H54 (cell line): ENCODE data around the gene DPP3.
"Not testable (repeated sequence)": the region's sequence is repeated elsewhere in the genome, so short reads cannot be mapped to it uniquely, and the experiment has no call there.

ENCODE experiments used
- DNase-seq: peaks from one replicate; pipeline ENCODE4 v3.0.0; 2011; ENCODE audit warnings: low spot score, mixed read lengths; ENCODE audit not compliant: insufficient read length
- FAIRE-seq: peaks from 3 replicates; lab custom pipeline; 2011; peaks lifted over from hg19 to GRCh38; lab: Jason Lieb, UNC
- POLR2A ChIP-seq: IDR thresholded peaks from 2 replicates; pipeline ENCODE4 v1.6.1; 2011; ENCODE audit warnings: low read depth, mild to moderate bottlenecking, low read length

DPP3 gene

DNA sequence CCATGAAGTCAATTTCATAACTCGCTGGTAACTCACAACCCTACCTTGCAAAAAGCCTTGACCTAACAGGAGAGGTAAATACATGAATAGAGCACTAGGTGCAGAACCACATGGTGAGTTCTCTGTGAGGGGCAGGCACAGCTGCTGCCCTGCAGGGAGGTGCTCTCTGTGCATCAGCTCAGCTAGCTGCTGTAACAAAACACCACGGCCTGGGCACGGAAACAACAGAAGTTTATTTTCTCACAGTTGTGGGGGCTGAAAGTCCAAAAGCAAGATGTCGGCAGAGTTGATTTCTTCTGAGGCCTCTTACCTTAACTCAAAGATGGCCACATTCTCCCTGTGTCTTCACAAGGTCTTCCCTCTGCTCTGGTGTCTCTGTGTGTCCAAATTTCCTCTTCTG, 28.6 kb upstream of the DPP3 start:
- DNase-seq: no peak
- no peak for FAIRE-seq
- no peak for TF ChIP-seq POLR2A

DNA sequence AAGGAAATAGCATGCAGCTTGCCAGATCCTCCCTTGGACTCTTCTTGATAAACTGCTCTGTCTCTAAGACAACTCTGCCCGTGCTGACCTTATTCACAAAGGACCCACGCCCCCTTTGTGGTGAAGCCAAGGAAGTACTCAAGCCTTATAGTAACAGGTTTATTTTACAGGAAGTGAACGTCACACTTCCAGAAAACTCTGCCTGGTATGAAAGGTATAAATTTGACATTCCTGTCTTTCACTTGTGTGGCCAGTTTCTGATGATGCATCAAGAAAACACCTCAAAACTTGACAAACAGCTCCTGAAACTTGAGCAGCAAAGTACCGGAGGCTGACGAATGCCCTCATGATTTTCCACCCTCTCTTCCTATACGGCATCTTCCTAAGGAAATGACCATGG, 26.0 kb upstream of the DPP3 start:
- FAIRE-seq (no peak), DNase-seq (no peak)

DNA sequence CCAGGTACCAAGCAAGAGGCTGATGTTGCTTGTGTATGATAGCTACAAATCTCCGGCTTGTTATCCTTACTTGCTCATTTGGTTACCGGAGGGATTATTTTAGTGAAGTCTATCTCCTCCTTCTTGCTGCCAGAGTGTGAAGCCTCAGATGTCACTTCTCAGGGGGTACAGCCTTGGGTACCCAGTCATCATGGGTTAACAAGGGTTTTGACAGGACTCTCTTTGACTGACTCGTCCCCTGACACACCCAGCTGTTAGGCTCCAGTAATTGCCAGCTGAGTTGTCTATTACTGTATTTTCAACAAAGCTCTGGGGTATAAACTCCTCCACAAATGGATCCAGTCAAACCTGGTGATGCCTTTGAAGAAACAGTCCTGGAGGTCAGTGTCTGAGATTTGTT, 25.4 kb upstream of the DPP3 start:
- no peak for DNase-seq
- no peak for FAIRE-seq
- TF ChIP-seq POLR2A: no peak

More for the DNA sequence above, 26.0 kb upstream of the DPP3 start:
- TF ChIP-seq POLR2A: no peak

DNA sequence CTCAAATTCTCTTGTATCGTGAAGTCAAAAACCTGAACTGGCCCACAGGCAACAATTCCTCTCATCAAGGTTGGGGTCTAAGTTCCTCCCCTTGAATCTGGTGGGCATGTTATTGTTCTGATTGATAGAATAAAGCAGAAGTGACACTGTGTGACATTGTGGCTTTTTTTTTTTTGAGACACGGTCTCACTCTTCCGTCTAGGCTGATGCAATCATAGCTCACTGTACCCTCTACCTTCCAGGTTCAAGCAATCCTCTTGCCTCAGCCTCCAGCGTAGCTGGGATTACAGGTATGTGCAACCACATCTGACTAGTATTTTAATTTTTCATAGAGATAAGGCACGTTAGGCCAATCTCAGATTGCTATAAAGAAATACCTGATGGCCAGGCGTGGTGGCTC, 22.4 kb upstream of the DPP3 start:
- no peak for DNase-seq
- TF ChIP-seq POLR2A: no peak
- no peak for FAIRE-seq

DNA sequence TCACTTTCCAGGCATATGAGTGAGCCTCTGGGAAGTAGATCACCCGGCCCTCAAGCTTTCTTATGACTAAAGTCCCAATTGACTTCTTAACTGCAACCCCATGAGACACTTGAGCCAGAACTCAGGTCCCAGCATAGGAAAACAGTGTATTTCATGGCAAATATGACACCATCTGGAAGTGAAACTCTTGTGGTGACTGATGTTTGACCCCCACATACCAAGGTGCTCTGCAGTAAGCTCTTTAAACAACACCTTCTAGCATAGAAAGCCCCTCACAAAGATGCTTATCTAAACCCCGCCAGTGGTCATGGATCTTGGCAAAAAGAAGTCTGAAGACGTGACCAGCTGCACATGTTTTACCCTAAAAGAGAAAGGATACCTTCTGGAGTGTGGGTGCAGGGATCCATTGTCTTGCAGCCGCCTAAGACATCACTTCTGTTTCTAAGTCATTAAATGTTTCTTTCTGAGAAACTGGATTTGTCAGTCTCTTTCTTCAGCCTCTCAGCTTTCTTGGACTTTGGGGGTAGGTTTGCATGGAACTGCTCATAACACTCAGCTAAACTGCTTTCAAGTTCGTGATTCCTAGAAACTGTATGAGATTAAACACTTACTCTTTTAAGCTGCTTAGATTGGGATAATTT, 21.0 kb upstream of the DPP3 start:
- no peak for FAIRE-seq
- no peak for TF ChIP-seq POLR2A

DNA sequence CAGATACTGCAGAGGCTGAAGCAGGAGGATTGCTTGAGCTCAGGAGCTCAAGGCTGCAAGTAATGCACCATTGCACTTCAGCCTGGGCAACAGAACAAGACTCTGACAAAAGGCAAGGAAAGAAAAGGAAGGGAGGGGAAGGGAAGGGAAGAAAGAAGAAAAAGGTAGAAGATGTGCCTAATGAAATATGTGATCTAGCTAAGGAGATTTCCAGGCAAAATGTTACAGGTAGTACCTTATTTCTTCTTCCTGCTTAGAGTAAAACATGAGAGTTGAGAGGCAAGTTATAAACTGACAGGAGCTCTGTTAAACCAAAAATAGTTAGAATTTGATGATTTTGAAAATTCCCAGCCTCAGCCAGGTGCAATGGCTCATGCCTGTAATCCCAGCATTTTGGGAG, 18.2 kb upstream of the DPP3 start:
- DNase-seq (no peak), FAIRE-seq (no peak)
- TF ChIP-seq POLR2A: no peak

More for the DNA sequence above, 21.0 kb upstream of the DPP3 start:
- DNase-seq: no peak

DNA sequence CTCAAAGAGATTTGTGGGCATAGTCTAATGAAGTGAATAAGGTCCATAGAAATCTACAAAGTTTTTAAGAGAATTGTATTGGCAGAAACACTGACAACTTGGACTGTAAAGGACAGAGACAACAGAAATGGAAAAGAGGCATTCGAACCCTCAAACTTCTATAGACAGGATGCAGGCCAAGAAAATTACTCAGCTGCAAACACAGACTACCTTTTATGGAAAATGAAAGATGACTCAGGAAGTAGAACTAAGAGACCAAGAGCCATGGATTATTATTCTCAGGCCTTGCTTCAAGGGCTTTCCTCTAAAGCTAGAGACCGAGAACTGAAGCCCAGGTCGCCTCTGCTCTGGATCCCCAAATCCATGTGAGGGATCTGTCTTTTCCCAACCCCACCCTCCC, 17.3 kb upstream of the DPP3 start:
- DNase-seq (no peak), FAIRE-seq (no peak)
- TF ChIP-seq POLR2A: no peak

DNA sequence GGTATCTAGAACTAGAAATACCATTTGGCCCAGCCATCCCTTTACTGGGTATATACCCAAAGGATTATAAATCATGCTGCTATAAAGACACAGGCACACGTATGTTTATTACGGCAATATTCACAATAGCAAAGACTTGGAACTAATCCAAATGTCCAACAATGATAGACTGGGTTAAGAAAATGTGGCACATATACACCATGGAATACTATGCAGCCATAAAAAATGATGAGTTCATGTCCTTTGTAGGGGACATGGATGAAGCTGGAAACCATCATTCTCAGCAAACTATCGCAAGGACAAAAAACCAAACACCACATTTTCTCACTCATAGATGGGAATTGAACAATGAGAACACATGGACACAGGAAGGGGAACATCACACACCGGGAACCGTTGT, 16.1 kb upstream of the DPP3 start:
- not testable (repeated sequence) for DNase-seq, FAIRE-seq

DNA sequence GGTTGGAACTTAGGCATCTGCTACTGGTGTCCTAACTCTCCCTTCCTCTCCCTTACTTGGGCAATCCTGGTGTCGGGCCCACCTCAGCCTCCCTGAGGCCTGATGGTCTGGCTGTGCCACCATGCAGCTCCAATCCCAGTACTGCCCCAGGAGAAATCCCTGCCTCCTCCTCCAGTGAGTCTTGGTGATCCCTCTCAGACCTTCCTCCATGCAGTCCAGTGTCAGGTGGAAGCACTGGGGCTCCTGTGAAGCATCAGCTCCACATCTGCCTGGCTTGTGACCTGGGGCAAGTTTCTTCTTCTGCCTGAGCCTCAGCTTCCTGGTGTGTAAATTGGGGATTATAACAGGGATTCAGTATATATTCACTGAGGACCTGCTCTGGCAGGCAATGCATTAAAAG, 15.3 kb upstream of the DPP3 start:
- DNase-seq: no peak
- TF ChIP-seq POLR2A: no peak

DNA sequence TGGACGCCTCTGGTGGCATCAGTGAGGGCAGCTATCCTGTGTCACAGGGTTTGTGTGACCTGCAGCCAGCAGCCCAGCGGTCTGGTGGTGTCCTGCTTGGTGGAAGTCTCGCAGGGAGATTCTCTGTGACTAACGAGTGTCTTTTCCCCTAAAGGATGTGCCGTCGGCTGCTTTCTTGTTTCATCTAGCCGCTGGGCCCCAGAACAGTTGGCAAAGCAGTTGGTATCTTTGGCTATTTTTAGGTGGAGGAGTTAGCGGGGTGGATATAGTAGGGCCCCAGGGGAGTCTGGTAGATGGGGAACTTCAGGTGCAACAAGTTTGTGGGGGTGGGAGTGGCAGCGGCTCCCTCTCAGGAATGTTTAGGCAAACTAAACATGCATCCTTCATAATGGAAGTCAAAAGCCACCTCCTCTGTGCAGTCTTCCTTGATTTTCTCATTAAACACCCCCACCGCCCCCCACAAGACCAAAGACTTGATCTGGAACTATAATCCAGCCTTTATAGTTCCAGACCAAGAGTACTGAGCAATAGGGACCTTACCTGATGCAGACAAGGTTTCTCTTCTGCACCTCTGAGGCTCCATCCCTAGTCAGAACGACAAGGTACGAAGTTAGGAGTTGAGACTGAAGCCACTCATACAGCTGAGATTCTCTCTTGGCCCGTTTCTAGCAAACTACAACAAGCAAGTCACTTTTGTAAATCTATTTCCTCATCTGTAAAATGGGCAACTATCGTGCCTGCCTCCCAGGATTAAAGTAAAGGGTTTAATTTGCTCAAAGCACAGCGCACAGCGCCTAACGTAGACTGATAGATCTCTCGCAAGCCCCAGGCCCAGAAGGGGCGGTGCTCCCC, 14.6 kb upstream of the DPP3 start:
- no peak for DNase-seq
- TF ChIP-seq POLR2A: no peak
- no peak for FAIRE-seq

More for the DNA sequence above, 15.3 kb upstream of the DPP3 start:
- FAIRE-seq: no peak

DNA sequence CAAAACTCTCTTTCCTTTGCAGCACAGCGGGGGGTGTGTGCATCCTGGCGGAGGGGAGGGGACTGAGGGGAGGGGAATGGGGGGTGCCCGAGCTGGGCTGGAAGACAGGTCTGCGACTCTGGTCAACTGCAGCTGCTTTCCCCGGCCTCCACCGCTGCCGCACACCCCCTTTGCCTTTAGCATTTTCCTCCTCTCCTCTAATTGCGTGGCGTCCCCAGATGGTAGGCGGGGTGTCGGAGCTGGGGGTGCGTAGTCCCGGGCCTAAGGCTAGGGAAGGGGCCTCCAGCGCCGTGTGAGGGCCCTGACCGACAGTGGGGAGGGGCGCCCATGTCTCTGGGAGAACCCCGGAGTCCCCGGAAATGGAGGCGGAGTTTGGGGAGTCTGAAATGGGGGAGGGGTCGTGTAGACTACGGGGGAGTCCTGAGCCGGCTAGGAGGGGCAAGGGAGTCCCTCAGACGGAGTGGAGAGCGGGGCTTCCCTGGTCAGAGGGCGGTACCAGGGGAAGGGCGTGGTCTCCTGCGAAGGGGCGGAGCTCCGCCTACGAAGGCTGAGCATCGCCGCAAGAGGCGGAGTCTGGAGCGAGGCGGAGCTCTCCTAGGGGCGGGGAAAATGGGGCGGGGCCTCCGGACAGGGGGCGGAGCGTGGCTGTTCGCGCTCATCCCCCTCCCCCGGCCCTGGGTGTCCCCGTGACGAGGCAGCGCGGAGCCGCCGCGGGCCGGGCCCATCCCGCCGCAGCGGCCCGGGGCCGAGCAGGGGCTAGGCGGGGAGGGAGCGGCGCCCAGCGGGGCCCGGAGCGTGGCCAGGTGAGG, 13.8 kb upstream of the DPP3 start, which contains the start of gene PELI3:
TSS of gene PELI3 (plus strand) at position 681 of the 809 bp plus-strand sequence. CDS start 1,224 bp downstream, outside the sequence.
- no peak for FAIRE-seq
- TF ChIP-seq POLR2A: peak; percentile 26
- DNase-seq: peak; percentile 91

DNA sequence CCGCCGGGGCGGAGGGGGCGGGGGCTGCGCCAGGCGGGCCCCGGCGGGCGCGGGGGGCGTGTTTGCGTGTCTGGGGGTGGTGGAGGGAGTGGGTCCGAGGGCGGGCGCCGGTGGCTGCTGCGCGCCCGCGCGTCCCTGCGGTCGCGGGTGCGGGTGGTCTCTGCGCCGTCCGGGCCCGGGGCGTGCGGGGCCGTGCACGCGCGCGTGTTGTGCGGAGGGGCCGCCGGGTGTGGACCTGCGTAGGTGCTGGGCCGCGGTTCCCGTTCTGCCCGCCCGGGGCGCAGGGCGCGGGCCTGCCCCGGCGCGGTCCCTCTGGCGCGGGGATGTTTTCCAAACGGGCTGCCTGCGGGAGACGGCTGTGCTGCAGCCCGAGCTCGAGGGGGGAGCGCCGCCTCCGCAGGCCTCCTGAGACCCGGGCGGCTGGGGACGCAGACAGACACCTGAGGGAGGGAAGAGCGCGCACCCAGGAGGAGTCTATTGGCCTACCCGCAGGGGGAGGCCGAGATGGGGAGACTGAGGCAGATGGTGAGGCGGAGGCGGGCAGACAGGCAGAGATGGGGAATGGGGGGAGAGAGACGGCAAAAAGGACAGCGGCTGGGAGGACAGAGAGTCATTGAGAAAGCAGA, 13.1 kb upstream of the DPP3 start:
- FAIRE-seq (no peak), DNase-seq (peak; percentile 61)
- 0 out of 2 replicates have a peak, but pooled peaks have one; percentile 1 for TF ChIP-seq POLR2A

DNA sequence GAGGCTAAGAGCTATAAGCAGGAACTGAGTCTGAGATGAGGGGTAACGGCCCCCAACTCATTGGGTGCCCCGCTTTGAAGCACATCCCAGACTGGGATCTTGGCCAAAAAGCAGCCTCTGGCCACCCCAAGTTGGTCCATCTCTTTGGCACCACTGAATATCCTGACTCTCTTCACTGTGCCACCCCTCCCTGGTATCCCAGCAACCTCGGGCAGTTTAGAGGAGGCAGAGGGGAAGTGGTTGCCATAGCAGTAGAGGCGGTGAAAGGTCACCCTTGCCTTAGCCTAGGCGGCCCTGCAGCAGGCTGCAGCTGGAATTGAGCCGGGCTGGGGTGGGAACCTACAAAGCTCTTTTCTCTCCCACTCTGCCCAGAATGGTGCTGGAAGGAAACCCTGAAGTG, 12.5 kb upstream of the DPP3 start:
- FAIRE-seq (no peak), DNase-seq (peak; percentile 46)
- TF ChIP-seq POLR2A: no peak

DNA sequence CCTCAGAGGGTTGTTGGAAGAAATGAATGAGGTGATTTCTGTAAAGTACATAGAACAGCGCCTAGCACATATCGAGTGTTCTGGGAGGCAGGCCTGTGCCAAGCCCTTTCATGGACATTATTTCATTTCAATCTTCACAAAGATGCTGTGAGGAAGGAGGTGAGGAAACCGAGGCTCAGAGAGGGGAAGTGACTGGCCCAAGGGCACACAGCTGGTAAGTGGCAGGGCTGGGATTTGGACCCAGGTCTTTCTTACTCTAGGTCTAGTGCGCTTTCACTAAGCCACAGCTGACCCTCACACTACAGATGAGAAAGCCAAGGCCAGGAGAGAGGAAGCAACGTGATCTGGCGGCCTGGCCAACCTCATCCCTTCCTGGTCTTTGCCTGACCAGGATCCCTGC, 11.5 kb upstream of the DPP3 start:
- FAIRE-seq (no peak), DNase-seq (no peak)
- TF ChIP-seq POLR2A: no peak
